Measurements from ENCODE around the gene C16orf87.

The C16orf87 gene

GRCh38 chr16:46859719-46860152 lies 28.8 kb upstream of the C16orf87 start:
- DNase-seq (ENCODE audit: insufficient read length, low spot score): no peak
- TF ChIP-seq, protein P1, sequence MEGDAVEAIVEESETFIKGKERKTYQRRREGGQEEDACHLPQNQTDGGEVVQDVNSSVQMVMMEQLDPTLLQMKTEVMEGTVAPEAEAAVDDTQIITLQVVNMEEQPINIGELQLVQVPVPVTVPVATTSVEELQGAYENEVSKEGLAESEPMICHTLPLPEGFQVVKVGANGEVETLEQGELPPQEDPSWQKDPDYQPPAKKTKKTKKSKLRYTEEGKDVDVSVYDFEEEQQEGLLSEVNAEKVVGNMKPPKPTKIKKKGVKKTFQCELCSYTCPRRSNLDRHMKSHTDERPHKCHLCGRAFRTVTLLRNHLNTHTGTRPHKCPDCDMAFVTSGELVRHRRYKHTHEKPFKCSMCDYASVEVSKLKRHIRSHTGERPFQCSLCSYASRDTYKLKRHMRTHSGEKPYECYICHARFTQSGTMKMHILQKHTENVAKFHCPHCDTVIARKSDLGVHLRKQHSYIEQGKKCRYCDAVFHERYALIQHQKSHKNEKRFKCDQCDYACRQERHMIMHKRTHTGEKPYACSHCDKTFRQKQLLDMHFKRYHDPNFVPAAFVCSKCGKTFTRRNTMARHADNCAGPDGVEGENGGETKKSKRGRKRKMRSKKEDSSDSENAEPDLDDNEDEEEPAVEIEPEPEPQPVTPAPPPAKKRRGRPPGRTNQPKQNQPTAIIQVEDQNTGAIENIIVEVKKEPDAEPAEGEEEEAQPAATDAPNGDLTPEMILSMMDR (IDR thresholded peaks at IDR 0.05; ENCODE audit: insufficient read depth, missing control alignments): no peak
- no peak for FAIRE-seq

DNA sequence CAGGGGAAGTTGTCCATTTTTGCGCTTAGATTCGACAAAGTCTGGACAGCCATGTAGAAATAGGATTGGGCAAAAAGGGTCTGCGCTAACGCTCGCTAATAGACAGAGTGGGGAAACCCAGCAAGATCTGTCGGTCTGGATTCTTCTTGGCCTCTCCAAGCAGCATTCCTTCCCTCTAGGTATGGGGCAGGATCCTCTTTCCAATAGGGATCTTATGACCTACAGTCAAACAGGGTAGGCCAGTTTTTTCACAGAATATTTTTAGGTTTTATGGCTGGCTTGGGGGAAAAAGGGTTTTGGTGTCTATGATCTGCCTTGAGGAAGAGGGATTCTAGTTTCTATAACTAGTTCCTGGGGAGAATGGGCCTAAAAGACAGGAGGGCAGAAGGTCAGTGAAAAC lies 27.2 kb upstream of the C16orf87 start:
- TF ChIP-seq, protein P1 (IDR thresholded peaks at IDR 0.05; ENCODE audit: insufficient read depth, missing control alignments): no peak
- DNase-seq (ENCODE audit: insufficient read length, low spot score) (no peak), FAIRE-seq (no peak)

DNA sequence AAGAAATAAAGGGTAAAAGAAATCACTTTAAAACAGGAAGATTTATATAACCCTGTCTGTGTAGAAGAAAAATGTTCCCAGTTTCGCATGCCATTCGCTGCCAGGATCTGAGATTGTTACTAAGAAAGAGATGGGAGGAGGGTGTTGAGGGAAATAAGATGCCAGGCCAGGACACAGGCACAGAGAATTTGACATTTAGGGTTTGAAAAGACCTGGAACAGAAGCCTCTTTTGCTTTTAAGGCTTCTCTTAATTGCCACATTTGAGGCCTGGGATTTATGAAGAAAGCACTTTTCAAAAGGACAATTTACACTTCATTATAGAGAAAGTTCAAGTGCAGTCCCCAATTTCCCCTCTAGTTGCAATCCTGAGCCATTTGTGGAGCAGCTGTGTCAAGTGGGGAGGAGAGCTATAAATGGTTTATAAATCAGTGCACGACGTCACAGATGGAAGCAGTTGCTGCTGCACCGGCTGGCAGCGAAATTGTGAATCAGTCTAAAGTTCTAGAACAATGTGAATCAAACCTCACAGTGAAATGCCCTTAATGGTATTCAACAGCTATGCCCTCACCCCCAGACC lies 26.5 kb upstream of the C16orf87 start:
- DNase-seq (ENCODE audit: insufficient read length, low spot score) (no peak), FAIRE-seq (no peak)
- TF ChIP-seq, protein P1 (IDR thresholded peaks at IDR 0.05; ENCODE audit: insufficient read depth, missing control alignments): peak; percentile 20

DNA sequence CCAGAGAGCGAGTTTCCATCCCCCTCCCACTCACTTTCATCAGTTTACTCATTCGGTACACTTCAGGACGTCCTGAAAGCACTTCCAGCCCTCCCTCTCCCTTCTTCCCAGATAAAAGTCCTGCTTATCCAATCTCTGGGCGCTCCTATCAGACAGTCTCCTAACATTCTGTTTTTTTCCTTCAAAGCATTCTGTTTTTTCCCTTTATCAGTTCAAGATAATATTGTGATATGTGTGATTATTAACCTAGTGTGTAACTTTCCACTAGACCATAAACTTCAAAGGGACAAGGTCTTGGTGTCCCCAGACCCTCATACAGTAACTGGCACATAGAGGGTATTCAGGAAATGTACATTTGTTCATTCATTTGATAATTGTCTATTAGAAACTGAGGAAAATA lies 24.4 kb upstream of the C16orf87 start:
- no peak for DNase-seq (ENCODE audit: insufficient read length, low spot score)
- TF ChIP-seq, protein P1 (IDR thresholded peaks at IDR 0.05; ENCODE audit: insufficient read depth, missing control alignments): no peak
- FAIRE-seq: no peak

GRCh38 chr16:46854846-46855245 lies 23.9 kb upstream of the C16orf87 start:
- TF ChIP-seq, protein P1 (IDR thresholded peaks at IDR 0.05; ENCODE audit: insufficient read depth, missing control alignments): no peak
- no peak for FAIRE-seq
- DNase-seq (ENCODE audit: insufficient read length, low spot score): no peak

GRCh38 chr16:46853713-46854443 lies 22.9 kb upstream of the C16orf87 start:
- peak; percentile 22 for DNase-seq (ENCODE audit: insufficient read length, low spot score)
- FAIRE-seq: no peak
- TF ChIP-seq, protein P1 (IDR thresholded peaks at IDR 0.05; ENCODE audit: insufficient read depth, missing control alignments): peak; percentile 82

DNA sequence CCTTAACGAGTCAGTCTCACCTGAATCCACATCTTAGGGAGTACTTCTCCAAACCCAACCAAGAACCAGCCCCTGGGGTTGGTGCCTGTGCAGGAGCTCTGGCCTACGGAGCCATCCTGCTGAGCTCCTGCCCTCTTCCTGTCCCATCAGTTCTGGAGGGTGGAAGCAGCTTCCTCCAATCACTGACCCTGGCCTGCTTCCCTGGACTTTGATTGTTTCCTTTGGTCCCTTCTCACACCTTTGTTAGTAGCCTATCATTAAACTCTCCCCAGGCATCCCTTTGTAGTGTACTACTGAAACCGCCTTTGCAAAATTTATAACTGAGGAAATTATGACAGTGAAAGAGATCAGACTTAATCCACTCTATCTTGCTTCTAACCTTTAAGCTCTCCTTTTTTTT lies 21.1 kb upstream of the C16orf87 start:
- TF ChIP-seq, protein P1 (IDR thresholded peaks at IDR 0.05; ENCODE audit: insufficient read depth, missing control alignments): no peak
- FAIRE-seq: no peak
- DNase-seq (ENCODE audit: insufficient read length, low spot score): no peak

All from D721Med (cell line).